Body of pancreas (tissue), 4 donors: ENCODE measurements around the gene PLA2G4B.

Source experiments
- POLR2A ChIP-seq, 3 donors: fragments of 450-650 bp; IDR thresholded peaks; one replicate each; pipeline ENCODE4 v1.6.1; 2016; ENCODE audit warnings: antibody characterized with exemption in 3 of 3, mild to moderate bottlenecking in 2 of 3
- TF ChIP-seq, protein P1 (sequence below), 7 experiments: fragments of 450-650 bp in 4 of 7; fragments of 200-600 bp in 3 of 7; sonication (generic) in 3 of 7; IDR thresholded peaks; one replicate each; pipeline ENCODE4 v1.5.1; 2016 to 2019; ENCODE audit warnings: antibody characterized with exemption in 7 of 7

DNA sequence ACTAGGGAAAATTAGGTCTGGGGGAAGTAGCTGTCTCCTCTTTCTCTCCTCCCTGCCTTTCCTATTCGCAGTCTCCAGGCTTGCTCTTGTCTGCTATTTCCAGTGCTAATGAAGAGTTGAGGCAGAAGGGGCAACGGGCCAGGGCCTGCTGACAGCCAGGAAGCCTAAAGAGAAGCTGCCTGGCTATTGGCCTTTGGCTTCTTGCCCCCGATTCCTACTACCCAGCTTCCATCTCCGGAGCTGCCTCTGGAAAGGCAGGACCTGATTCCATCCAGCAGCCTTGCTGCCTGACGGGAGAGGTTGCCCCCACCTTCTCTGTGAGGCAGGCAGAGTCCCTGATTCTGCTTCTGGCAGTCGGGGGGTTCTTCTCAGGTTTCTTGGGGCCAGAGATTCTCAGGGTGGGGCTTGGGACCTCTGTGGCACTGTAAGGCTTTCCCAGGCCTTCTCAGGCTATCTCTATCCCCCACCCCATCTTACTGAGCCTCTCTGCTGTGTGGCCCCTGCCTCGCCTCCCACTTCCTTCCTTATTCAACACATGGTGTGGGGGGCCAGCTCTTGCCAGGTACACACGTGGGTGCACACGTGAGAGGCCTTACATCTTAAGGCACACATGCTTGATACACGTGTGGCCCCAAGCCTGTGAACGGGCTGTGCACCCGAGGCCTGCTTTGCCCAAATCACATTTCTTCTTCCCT lies 29.0 kb upstream of the PLA2G4B start:
- TF ChIP-seq, protein P1, sequence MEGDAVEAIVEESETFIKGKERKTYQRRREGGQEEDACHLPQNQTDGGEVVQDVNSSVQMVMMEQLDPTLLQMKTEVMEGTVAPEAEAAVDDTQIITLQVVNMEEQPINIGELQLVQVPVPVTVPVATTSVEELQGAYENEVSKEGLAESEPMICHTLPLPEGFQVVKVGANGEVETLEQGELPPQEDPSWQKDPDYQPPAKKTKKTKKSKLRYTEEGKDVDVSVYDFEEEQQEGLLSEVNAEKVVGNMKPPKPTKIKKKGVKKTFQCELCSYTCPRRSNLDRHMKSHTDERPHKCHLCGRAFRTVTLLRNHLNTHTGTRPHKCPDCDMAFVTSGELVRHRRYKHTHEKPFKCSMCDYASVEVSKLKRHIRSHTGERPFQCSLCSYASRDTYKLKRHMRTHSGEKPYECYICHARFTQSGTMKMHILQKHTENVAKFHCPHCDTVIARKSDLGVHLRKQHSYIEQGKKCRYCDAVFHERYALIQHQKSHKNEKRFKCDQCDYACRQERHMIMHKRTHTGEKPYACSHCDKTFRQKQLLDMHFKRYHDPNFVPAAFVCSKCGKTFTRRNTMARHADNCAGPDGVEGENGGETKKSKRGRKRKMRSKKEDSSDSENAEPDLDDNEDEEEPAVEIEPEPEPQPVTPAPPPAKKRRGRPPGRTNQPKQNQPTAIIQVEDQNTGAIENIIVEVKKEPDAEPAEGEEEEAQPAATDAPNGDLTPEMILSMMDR (IDR thresholded peaks at IDR 0.05), result no peak
- TF ChIP-seq POLR2A (IDR thresholded peaks at IDR 0.05), result no peak
